Activated naive CD4-positive, alpha-beta T cell (primary cell): ENCODE results near the gene MYO9B.

Experiments
- DNase-seq, 4 experiments: peaks; one replicate each; lab custom pipeline; 2025; lab: John Stamatoyannopoulos, UW

Gene MYO9B

GRCh38 chr19:17213334-17213733, 137.8 kb downstream of the MYO9B start:
- DNase-seq, result no peak

- no peak for DNase-seq
These were observed 139.0 kb downstream of the MYO9B start for GRCh38 chr19:17214508-17215126.

DNA sequence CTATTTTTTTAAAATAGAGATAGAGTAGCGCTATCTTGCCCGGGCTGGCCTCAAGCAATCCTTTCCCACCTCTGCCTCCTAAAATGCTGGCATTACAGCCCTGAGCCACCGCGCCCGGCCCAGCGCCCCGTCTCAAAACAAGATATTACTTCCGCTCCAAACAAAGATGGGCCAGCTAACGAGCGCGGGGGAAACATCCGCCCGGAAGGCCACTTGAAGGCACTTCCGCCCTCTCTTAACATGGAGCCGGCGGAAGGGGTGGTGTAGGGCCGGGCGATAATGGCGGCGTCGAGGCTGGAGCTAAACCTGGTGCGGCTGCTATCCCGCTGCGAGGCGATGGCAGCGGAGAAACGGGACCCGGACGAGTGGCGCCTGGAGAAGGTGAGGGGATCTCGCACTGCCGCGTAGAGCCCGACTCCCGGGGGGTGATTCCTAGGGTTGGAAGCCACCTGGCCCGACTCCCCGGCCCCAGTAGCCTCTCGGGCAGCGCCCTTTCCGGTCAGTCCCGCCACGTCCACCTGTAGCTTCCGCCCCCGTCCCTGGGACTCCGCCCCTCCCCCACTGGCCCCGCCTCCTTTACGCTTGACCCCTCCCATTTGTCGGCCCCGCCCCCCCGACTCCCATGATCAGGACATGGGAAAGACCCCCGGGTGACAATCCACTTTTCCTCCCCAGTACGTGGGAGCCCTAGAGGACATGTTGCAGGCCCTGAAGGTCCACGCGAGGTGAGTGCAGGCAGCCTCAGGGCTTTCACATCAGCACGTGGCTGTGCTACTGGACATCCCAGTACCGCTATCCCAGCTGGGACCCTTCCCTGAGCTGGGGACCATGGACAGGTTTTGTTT, 139.8 kb downstream of the MYO9B start, which contains the start of gene USE1:
Gene USE1 (plus strand): TSS at position 231 of the 845 bp plus-strand sequence. CDS start 49 bp downstream, at position 280.
- DNase-seq, result peak; percentile 55 to 82 (median 70)

- DNase-seq, result no peak
These were observed 140.6 kb downstream of the MYO9B start for GRCh38 chr19:17216058-17216670.

GRCh38 chr19:17219286-17219685, 143.7 kb downstream of the MYO9B start:
- no peak for DNase-seq

DNA sequence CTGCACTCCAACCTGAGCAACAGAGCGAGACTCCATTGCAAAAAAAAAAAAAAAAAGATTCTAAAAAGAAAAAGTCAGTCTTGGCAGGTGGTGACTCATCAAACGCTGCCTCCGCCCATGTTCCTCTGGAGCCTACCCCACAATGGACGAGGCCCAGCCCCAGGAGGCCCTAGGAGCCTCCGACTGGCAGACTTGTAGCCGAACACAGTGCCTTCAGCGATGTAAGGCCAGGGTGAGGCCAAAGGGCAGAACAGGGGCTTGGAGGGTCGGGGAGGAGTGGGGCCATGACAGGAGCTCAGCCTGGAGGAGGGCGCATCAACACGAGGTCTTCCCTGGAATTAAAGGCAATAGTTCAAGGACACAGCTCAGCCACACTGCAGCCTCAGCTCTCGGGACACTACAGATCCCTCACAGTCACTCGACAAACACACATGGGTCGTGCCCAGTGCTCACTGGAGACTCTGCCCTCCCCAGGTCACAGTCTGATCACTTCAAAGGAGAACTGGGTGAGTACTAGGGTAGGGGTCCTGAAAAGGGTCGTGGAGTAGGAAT, 144.7 kb downstream of the MYO9B start:
- peak in 1 of 4 experiments; percentile 10 for DNase-seq

- DNase-seq, result no peak
These were observed 149.5 kb downstream of the MYO9B start for GRCh38 chr19:17225053-17225452.

DNA sequence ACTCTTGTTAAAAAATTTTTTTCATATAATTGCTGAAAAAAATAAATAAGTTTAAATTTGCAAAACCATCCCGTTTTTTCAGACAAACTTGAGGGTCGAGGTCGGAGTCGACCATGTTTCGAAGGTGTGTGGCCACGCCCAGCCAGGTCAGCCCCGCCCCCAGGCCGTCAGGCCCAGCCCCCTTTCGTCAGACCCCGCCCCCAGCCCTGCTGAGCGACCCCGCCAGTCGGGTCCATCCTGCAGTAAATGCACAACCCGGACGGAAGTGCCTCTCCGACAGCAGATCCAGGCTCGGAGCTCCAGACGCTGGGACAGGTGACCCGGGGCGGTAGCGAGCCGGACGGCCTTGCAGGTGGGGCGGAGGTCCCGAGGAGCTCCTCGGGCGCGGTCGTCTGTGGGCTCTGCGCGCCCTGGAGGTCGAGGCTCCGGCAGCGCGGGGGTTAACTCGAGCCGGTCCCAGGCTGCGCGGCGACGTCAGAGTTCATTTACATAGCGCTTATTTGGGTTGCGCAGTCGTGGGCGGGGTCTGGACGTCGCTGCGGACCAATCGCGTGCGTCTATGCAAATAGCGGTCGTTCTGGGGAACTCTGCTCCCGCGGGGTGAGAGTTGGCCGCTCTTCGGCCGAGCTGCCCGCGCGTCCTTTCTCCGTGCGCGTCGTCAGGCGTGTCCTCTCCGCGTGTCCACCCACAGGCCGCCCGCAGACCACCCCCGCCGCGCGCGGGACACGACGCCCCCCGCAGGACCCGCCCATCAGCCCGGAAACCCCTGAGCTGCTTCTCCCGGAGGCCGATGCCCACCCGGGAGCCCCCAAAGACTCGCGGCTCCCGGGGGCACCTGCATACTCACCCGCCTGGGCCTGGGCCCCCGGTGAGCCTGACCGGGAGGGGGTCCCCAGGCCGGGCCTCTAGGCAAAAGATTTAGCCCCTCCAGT, 150.7 kb downstream of the MYO9B start, which contains the start of gene OCEL1:
Gene OCEL1 (plus strand): TSS at position 225 of the 932 bp plus-strand sequence. CDS start 22 bp downstream, at position 247.
- peak; percentile 88 to 95 (median 94) for DNase-seq

- no peak for DNase-seq
These were observed 152.3 kb downstream of the MYO9B start for GRCh38 chr19:17227798-17228367.

- DNase-seq, result no peak
These were observed 154.3 kb downstream of the MYO9B start for GRCh38 chr19:17229890-17230289.

- DNase-seq, result no peak
These were observed 156.7 kb downstream of the MYO9B start for GRCh38 chr19:17232258-17232657.

GRCh38 chr19:17234911-17235299, 159.3 kb downstream of the MYO9B start:
- peak in 1 of 4 experiments; percentile 54 for DNase-seq

- peak in 3 of 4 experiments; percentile 46 to 71 (median 57) for DNase-seq
These were observed 159.9 kb downstream of the MYO9B start for GRCh38 chr19:17235300-17235970.

DNA sequence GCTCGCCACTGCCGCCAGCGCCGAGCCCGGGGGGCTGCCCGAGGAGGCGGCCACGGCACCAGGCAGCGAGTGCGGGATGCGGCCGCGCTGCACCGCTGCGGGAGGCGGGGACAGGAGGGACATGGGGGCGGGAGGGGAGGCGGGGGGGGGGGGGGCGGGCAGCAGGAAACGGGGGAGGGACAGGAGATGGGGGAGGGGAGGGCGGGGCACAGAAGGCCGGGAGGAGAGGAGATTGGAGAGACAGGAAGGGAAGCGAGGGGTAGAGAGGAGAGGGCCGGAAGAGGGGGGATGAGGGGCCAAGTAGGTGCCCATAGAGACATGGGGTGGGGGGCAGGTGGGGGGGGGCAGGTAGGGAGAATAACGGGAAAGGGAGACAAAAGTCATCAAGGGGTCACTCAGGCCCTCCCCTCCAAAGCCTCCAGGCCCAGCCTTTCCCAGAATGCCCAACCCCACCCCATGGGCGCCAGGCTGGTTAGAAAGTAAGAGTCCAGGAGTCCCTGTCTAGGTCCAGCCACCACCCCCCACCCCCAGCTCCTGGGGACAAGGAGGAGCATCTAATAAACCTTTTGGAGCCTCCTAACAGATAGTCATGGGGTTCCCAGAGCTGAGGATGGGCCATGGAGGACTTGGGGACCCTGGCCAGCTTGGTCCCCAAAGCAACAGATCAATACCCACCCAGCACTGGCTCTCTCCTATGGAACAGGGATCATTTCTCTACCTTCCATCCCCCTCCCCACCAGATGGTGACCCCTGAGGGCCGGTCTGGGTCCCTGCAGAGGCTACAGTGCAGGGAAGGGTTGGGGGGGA, 160.6 kb downstream of the MYO9B start:
- peak in 1 of 4 experiments; percentile 36 for DNase-seq

DNA sequence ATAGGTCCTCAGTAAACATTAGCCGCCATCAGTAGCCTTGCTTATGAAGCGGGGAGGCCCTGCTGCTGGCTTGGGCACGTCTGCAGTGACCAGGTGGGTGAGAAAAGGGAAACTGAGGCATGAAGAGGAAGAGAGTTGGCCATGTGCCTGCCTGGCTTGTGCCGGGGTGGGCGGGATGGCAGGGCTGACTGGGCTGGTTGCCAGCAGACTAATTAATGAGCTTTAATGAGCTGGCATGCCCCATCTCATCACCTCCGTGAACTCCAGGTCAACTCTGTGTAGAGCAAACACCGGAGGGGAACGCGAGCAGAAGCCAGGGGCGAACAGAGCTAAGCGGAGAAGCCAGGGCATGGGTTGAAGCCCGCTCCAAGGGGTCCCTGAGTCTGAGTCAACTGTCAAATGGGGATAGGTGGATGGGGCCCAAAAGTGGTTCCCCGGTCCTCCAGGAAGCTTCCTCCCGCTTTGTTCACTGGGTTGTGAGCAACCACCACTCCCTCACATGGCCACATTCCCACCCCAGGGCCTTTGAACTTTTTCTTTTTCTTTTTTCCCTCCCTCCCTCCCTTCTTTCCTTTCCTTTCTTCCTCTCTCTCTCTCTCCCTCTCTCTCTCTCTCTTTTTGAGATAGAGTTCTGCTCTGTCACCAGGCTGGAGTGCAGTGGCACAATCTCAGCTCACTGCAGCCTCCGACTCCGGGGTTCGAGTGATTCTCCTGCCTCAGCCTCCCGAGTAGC, 161.4 kb downstream of the MYO9B start:
- DNase-seq, result no peak

DNA sequence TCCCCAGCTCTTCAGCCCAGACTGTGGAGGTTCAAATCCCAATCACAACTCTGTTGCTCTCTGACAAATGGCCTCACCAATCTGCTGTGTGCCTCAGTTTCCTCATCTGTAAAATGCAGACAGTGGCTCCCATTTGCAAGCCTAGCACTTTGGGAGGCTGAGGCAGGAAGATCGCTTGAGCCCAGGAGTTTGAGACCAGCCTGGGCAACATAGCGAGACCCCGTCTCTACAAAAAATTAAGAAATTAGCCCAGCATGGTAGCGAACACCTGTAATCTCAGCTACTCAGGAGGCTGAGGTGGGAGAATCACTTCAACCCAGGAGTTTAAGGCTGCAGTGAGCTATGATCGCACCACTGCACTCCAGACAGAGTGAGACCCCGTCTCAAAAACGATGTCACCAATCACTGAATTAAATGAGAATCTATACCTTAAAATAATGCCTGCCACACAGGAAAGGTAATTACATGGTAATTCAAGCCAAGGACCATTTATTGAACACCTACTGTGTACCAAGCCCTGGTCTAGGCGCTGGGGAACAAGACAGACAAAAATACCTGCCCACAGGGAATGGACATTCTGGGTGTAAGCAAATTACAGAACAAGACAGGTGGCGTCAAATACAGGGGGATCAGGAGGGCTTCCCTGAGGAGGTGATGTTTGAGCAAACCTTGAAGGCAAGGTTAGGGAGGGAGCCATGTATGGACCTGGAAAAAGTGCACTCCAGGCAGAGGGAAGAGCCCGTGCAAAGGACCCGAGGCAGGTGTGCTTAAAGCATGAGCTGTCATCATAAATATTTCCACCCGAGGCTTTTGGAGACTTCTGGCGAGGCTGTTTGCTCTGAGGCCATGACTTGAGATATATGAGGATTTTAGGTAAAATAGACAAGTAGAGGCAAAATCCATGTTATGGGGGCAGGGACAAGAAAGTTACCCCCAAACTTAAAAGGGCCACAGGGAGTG, 162.4 kb downstream of the MYO9B start:
- no peak for DNase-seq

DNA sequence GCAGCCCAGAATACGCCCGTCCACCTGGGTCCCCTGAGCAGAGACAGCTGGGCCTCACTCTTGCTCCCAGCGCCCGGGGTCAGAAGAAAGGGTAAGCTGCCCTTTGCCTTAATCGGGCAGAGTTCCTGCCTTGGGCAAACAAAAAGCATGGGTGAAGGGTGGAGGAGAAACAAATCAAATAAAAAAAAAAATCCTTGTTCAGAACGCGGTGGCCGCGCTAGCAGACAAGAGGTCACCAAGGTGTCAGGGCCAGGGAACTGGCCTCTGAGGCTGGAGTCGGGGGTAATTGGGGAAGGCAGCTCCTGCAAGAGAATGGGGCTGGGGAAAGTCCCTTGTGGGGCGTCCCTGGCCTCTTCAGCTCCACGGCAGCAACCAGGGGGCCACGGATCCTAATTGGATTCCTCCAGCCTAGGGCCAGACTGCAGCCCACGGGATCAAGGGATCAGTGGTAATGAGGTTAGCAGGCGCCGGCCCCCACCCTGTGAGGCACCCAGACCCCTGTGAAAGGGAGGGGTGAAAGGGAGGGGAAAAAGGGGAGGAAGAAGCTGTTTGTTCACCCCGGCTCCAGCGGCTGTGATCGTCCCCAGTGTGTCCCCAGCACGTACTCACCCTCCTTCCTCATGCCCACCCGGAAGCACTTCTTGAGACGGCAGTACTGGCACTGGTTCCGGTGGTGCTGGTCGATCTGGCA, 164.6 kb downstream of the MYO9B start:
- DNase-seq, result no peak
